AG10803 (cell line): Measurements from ENCODE around the gene COA3.

ENCODE experiments used
- DNase-seq: peaks from one replicate; pipeline ENCODE4 v3.0.0; 2010; ENCODE audit warnings: low read depth
- H3K4me3 ChIP-seq: 2 replicates; pipeline ENCODE4 v1.5.1; 2011; ENCODE audit warnings: mild to moderate bottlenecking, low read length, control low read depth
- TF ChIP-seq, protein P1 (sequence below): conservative IDR thresholded peaks from 2 replicates; pipeline ENCODE4 v1.5.1; 2011; ENCODE audit warnings: mild to moderate bottlenecking, low read length, control low read depth, inconsistent platforms

The COA3 gene

GRCh38 chr17:42797067-42798007 is 1.2 kb downstream of the COA3 start:
- DNase-seq: no peak
- TF ChIP-seq, protein P1, sequence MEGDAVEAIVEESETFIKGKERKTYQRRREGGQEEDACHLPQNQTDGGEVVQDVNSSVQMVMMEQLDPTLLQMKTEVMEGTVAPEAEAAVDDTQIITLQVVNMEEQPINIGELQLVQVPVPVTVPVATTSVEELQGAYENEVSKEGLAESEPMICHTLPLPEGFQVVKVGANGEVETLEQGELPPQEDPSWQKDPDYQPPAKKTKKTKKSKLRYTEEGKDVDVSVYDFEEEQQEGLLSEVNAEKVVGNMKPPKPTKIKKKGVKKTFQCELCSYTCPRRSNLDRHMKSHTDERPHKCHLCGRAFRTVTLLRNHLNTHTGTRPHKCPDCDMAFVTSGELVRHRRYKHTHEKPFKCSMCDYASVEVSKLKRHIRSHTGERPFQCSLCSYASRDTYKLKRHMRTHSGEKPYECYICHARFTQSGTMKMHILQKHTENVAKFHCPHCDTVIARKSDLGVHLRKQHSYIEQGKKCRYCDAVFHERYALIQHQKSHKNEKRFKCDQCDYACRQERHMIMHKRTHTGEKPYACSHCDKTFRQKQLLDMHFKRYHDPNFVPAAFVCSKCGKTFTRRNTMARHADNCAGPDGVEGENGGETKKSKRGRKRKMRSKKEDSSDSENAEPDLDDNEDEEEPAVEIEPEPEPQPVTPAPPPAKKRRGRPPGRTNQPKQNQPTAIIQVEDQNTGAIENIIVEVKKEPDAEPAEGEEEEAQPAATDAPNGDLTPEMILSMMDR: no peak
- peak overlapping the region; percentile 94 for H3K4me3 ChIP-seq

DNA sequence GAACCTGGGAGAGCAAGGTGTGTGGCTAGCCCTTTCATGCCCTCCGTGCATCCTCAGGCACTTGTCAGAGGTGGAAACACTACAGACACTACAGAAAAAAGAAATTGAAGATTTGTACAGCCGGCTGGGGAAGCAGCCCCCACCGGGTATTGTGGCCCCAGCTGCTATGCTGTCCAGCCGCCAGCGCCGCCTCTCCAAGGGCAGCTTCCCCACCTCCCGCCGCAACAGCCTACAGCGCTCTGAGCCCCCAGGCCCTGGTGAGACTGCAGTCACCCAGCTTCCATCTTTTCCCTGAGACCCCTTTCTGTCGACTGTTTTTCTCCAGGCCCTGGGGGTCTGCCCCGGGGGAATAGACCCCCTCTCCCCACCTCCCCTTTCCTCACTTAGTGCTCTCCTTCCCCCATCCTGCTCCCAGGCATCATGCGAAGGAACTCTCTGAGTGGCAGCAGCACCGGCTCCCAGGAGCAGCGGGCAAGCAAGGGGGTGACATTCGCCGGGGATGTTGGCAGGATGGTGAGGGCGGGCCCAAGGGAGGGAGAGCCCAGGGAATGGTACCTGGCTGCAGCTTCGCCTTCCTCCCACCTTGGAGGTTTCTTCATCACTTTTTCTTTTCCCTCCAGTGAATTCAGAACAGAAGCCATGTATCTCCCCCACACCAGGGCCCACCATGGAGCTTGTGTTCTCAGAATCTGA is 2.3 kb downstream of the COA3 start:
- no peak overlapping the region for H3K4me3 ChIP-seq
- no peak for DNase-seq
- TF ChIP-seq, protein P1: no peak

DNA sequence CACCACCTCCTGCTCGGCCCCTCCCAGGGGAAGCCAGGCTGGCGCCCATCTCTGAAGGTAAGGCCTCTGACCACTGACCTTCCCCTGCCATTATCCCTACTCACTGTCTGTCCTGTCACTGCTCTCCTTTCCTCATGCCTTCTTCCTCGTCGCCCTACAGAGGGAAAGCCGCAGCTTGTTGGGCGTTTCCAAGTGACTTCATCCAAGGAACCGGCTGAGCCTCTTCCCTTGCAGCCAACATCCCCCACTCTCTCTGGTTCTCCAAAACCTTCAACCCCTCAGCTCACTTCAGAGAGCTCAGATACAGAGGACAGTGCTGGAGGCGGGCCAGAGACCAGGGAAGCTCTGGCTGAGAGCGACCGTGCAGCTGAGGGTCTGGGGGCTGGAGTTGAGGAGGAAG is 3.0 kb downstream of the COA3 start:
- TF ChIP-seq, protein P1: no peak
- DNase-seq: no peak
- H3K4me3 ChIP-seq: no peak overlapping the region

DNA sequence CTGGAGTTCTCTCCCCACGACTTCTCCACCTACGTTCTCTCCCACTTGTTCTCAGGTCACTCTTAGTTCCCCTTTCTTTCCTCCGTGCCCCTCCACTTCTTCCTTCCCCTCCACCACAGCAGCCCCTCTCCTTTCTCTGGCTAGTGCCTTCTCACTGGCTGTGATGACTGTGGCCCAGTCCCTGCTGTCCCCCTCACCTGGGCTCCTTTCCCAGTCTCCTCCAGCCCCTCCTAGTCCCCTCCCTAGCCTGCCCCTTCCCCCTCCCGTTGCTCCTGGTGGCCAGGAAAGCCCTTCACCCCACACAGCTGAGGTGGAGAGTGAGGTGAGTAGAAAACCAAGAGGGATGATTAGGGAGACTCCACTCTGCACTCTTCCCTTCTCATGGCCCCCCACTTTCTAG is 3.4 kb downstream of the COA3 start:
- TF ChIP-seq, protein P1: no peak
- DNase-seq: no peak
- no peak overlapping the region for H3K4me3 ChIP-seq

GRCh38 chr17:42792545-42792944 is 6.0 kb downstream of the COA3 start:
- TF ChIP-seq, protein P1: no peak
- no peak overlapping the region for H3K4me3 ChIP-seq
- no peak for DNase-seq

DNA sequence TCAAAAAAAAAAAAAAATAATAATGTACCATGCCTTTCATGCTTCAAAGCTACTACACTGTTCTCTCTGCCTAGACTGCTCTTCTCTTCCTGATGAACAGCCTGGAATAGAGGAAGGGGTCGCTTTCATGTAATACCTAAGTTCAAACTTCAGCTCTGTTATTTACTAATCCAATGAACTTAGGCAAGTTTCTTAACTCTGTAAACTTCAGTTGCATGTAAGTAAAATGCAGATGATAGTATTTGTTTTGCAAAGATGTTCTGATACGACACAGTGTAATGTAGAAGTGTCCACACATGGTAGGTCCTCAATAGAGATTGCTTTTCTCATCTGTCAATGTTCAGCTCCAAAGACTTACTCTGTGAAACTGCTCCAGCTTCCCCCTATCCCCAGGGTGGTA is 6.6 kb downstream of the COA3 start:
- DNase-seq: no peak
- H3K4me3 ChIP-seq: no peak overlapping the region
- TF ChIP-seq, protein P1: no peak
